AG08396 (cell line): ENCODE data around the gene IL7R.
"Not testable (repeated sequence)": the region's sequence is repeated elsewhere in the genome, so short reads cannot be mapped to it uniquely, and the experiment has no call there.

ENCODE experiments used
- DNase-seq: peaks from one replicate; pipeline ENCODE4 v3.0.0; 2012; ENCODE audit warnings: low spot score, mixed read lengths

The IL7R gene

GRCh38 chr5:35877655-35878054, 21.0 kb downstream of the IL7R start:
- DNase-seq, result no peak

GRCh38 chr5:35878079-35878478, 21.4 kb downstream of the IL7R start:
- DNase-seq, result no peak

GRCh38 chr5:35879096-35879495, 22.4 kb downstream of the IL7R start:
- no peak for DNase-seq

- no peak for DNase-seq
These were observed 23.0 kb downstream of the IL7R start for GRCh38 chr5:35879649-35880048.

- DNase-seq, result no peak
These were observed 23.5 kb downstream of the IL7R start for GRCh38 chr5:35880156-35880555.

- no peak for DNase-seq
These were observed 25.1 kb downstream of the IL7R start for GRCh38 chr5:35881758-35882157.

- DNase-seq, result peak; percentile 62
These were observed 27.6 kb downstream of the IL7R start for GRCh38 chr5:35884191-35884769.

- DNase-seq, result no peak
These were observed 28.1 kb downstream of the IL7R start for GRCh38 chr5:35884773-35885172.

GRCh38 chr5:35886381-35886780, 29.7 kb downstream of the IL7R start:
- DNase-seq, result no peak

- DNase-seq, result no peak
These were observed 30.8 kb downstream of the IL7R start for GRCh38 chr5:35887321-35888100.

- peak; percentile 47 for DNase-seq
These were observed 33.6 kb downstream of the IL7R start for GRCh38 chr5:35890021-35891020.

- not testable (repeated sequence) for DNase-seq
These were observed 36.1 kb downstream of the IL7R start for GRCh38 chr5:35892799-35893198.

- no peak for DNase-seq
These were observed 37.4 kb downstream of the IL7R start for GRCh38 chr5:35894131-35894530.

- DNase-seq, result no peak
These were observed 42.4 kb downstream of the IL7R start for GRCh38 chr5:35898952-35899660.

- no peak for DNase-seq
These were observed 43.1 kb downstream of the IL7R start for GRCh38 chr5:35899800-35900199.

- DNase-seq, result no peak
These were observed 44.4 kb downstream of the IL7R start for GRCh38 chr5:35900972-35901695.

- DNase-seq, result peak; percentile 28
These were observed 45.5 kb downstream of the IL7R start for GRCh38 chr5:35902046-35902672.

GRCh38 chr5:35903631-35904203, 47.0 kb downstream of the IL7R start:
- DNase-seq, result no peak

- DNase-seq, result no peak
These were observed 47.9 kb downstream of the IL7R start for GRCh38 chr5:35904443-35905132.

- no peak for DNase-seq
These were observed 51.5 kb downstream of the IL7R start for GRCh38 chr5:35908228-35908627.
